RKO (cell line): ENCODE results near the gene KIF2C.
"Not testable (repeated sequence)": the region's sequence is repeated elsewhere in the genome, so short reads cannot be mapped to it uniquely, and the experiment has no call there.

ENCODE experiments used
- DNase-seq: peaks from one replicate; pipeline ENCODE4 v3.0.0-alpha.2; 2016; ENCODE audit warnings: low spot score

KIF2C gene

DNA sequence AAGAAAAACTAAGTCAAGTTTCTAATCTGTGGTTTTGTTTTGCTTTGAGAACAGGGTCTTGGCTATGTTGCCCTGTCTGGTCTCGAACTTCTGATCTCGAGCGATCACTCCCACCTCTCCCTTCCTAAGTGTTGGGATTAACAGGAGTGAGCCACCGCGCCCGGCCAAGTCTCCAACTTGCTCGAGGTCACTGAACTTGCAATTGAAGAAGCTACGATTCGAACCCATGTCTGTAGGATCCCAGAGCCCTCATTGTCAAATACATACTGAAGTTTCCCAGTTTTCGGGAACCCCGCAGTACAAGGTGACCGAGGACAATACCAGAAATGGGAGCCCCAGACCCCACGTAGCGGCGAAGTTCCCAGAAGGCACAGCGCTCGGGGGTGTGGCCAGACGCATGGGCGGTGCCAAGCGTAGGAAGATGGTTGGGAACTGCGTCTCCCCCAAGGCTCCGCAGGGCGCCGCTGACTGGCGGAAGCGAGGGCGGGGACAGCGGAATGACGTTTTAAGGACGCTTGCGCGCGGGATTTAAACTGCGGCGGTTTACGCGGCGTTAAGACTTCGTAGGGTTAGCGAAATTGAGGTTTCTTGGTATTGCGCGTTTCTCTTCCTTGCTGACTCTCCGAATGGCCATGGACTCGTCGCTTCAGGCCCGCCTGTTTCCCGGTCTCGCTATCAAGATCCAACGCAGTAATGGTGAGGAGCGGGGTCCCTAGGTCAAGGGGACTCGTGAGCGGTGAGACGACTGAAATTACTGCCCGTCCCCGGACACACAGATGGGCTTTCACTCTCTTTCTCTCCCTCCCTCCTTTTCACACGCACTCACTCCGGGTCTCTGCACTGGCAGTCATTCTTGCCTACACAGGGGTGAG, at the start of gene KIF2C:
Gene KIF2C, plus strand, starts transcription at position 531 of the 872 bp plus-strand sequence. Its CDS starts 96 bp downstream, at position 627.
- DNase-seq: peak; percentile 98

- peak; percentile 30 for DNase-seq
Observed at GRCh38 chr1:44693159-44693558, 46.5 kb upstream of the KIF2C start.

GRCh38 chr1:44693900-44694299, 45.7 kb upstream of the KIF2C start:
- no peak for DNase-seq

- DNase-seq: no peak
Observed at GRCh38 chr1:44694863-44695478, 44.7 kb upstream of the KIF2C start.

DNA sequence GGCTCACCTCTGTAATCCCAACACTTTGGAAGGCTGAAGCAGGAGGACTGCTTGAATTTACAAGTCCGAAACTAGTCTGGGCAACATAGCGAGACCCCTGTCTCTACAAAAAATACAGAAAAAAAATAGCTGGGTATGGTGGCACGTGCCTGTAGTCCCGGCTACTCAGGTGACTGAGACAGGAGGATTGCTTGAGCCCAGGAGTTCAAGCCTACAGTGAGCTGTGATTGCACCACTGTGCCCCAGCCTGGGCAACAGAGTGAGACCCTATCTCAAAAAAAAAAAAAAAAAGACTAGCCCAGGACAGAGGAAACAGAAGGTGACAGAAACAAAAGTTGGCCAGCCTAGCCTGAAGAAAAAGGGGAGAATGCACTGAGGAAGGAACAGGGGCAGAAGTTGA, 44.0 kb upstream of the KIF2C start:
- no peak for DNase-seq

GRCh38 chr1:44696101-44696500, 43.5 kb upstream of the KIF2C start:
- no peak for DNase-seq

DNA sequence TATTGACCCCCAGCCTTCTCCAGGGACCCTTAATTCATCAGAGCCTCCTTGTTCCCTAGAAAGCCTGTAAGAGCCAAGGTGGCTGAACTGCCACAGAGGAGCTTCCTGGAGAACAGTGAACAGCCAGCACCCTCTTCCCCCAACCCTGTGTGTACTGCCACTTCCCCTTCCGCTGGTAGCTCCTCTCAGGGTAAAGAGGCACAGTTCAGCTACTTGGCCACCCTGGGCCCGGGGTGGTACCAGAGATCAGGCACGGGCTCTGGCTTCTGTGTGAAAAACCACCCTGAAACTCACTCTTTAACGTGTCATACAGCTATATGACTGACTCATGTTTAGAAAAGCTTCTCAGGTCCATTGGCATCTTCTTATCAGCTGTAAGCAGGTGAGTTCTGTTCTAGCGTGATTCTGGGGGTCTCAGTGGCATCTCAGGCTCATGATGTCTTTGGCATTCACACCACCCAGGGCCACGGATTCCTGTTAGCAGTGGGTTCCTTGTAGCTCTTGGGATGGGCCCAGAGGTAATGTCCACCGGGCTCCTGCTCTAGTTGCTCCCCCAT, 42.8 kb upstream of the KIF2C start:
- no peak for DNase-seq

GRCh38 chr1:44698138-44698537, 41.5 kb upstream of the KIF2C start:
- no peak for DNase-seq

- DNase-seq: not testable (repeated sequence)
Observed at GRCh38 chr1:44699375-44699774, 40.3 kb upstream of the KIF2C start.

GRCh38 chr1:44700573-44700972, 39.1 kb upstream of the KIF2C start:
- DNase-seq: no peak

DNA sequence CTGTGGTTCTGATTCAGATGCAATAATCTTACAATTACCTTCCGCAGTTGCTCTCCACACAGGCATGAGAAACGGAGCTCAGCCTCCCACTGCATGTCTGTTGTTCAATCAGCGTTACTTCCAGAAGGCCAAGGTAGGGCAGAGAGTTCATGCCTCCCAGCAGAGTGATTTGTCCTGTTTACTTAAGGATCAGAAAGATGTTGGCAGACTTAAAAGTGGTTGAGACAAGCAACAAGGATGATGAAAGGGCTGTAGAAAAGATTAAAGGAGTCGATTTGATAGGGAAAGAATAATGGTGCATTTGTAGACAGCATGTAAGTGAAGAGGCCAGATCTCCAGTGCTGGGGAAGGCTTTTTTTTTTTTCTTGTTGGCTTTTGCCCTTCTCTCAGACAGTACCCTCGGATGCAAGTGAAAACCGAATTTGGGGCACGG, 38.5 kb upstream of the KIF2C start:
- DNase-seq: no peak

GRCh38 chr1:44705470-44705869, 34.2 kb upstream of the KIF2C start:
- no peak for DNase-seq

DNA sequence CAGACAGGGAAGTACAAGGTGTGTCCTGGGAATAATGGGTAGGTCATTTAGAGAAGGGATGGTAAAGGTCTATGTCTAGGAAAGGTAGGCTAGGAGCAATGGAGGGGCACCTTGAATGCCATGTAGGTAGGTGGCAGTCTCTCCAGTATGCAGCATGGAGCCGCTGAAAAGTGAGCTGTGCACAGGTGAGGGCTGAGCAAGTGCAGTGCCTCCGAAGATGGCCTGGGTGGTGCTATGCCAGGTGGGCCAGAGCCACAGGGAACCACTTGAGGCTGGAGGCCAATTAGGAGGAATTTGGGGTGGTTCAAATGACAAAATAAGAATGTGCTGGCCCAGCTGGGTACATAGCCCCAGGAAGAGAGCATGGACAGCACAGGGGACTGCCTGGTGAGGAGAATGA, 33.7 kb upstream of the KIF2C start:
- no peak for DNase-seq

DNA sequence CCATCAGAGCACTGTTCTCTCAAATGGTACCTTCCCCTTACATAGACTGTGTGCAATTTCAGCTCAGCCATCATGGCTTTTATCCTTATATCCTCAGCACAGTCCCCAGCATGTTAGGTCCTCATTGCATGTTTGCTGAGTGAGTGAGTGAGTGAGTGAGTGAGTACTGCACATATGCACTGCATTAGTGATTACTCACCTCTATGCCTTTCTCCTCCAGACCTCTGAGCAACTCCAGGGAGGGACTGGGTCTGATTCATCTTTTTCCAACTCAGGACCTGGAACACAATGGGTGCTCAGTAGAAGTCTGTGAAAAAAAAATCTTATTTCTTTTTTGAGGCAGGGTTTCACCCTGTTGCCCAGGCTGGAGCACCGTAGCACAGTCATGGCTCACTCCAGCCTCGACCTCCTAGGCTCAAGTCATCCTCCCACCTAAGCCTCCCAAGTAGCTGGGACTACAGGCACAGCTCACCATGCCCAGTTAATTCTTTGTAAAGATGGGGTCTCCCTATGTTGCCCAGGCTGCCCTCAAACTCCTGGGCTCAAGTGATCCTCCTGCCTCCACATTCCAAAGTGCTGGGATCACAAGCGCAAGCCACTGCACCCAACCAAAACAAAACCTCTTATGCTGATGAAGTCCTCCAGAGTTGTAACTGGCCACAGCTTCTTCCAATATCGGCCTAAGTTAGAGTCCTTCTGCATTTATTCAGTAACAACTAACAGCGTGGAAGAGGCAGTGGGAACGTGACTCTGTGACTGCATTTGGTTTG, 32.3 kb upstream of the KIF2C start:
- peak; percentile 93 for DNase-seq

DNA sequence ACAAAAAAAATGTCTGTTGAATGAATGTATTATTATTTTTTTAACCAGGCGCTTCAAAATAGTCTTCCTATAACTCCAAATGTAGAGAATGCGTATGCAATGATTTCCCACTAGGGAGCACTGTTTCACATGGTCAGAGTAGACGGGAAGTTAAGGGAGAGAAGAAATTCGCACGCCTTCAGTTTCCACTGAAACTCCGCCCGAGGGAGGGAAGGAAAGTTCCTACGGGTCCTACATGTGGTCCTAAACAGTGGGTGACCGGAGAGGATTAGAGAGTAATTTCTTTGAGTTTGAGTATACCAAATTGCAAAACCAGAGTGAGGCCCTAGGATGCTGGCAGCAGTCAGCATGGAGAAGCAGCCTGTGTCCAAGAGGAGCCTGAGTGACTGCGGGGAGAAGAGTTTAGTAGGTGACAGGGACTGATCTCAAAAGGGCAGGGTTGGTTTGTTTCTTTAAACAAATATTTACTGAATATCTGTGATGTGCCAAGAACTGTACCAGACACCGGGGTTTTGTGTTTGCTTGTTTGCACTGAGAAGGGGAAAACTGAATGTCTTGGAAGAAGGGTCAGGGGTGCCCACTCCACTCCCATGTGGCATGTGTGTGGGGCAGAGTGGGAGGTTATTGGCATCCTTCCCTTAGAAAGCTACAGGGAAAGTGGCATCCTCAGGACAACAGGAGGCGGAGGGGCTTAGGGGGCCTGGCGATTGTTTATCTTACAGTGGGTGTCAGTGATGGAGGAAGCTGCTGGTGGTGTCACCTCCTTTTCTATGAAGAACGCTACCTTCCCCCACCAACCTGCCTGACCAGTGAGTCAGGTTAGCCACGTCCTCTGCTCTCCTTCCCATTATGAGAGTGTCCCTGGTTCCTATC, 31.4 kb upstream of the KIF2C start:
- DNase-seq: peak; percentile 40

DNA sequence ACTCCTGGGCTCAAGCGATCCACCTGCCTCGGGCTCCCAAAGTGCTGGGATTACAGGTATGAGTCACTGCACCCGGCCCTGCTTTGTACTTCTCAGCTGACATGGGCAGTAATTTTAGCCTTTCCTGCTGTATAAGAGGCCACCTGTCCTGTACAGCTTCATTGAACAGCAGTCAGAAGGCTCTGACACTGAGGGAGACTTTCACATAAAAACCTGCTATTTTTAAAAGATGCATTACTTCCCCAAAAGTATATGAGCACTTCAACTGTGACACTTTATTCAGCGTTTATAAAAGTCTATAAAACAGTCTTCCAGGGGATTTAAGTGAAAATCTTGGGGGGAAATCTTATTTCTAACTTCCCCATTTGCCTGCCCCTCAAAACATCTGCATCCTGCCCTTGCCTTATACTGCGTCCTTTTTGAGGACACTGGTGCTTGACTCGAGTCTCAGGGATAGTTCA, 26.3 kb upstream of the KIF2C start:
- DNase-seq: no peak

DNA sequence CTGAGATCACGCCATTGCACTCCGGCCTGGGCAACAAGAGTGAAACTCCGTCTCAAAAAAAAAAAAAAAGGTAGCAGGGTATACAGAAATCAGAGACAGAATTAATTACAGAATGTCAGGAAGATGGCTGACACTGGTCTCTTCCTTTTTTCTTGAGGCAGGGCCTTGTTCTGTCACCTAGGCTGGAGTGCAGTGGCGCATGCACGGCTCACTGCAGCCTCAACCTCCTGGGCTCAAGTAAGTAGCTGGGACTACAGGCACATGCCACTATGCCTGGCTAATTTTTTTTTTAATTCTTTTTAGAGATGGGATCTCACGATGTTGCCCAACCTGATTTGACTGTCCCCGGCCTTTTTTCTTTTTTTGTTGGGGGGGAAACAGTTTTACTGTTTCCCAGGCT, 25.1 kb upstream of the KIF2C start:
- no peak for DNase-seq

GRCh38 chr1:44714944-44715571, 24.6 kb upstream of the KIF2C start:
- DNase-seq: peak; percentile 80

- DNase-seq: no peak
Observed at GRCh38 chr1:44717156-44717555, 22.5 kb upstream of the KIF2C start.

- no peak for DNase-seq
Observed at GRCh38 chr1:44717653-44718052, 22.0 kb upstream of the KIF2C start.

DNA sequence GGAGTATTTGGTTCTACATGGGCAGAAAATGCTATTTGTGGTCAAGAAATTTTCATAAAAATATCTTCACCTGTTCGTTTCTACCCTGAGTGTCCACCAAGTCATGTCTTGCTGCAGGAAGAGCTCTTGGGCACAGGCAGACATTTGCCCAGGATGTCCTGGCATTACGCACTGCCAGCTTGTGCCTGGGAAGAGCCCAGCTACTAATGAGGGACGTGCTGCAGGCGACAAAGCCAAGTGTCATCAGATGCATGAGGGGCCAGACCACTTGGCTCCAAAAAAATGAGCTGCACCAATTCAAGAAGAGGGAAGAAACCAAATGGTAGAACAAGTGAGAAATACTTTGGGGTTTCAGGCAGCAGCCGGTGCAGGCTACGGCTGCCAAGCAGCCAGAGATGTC, 21.5 kb upstream of the KIF2C start:
- DNase-seq: no peak
